HEK293 (cell line): Measurements from ENCODE around the gene MTARC2.

Experiments used
- CTCF ChIA-PET: fragments of 350-600 bp; formaldehyde crosslinking; extraction: SDS; loops from one replicate; lab custom pipeline; 2021; ENCODE audit warnings: antibody characterized with exemption; lab: Yijun Ruan, JAX
- POLR2A ChIA-PET: fragments of 300-600 bp; formaldehyde crosslinking; extraction: SDS; loops from one replicate; lab custom pipeline; 2020; ENCODE audit warnings: antibody characterized with exemption, inconsistent platforms; lab: Yijun Ruan, JAX
- H3K27ac ChIP-seq: fragments of 200-500 bp; sonication (Bioruptor generic); 2 replicates; pipeline ENCODE4 v1.5.1; 2014; ENCODE audit warnings: low read depth, low read length, control low read depth, inconsistent platforms; ENCODE audit errors: extremely low read depth
- H3K36me3 ChIP-seq, 2 experiments: fragments of 200-500 bp in 1 of 2; sonication (Bioruptor generic) in 1 of 2; 1 replicate in 1 of 2; 2 replicates in 1 of 2; pipeline ENCODE4 v1.5.1; 2014 to 2017; ENCODE audit warnings: inconsistent platforms in 2 of 2, low read length in 2 of 2; ENCODE audit not compliant: control insufficient read depth in 2 of 2, insufficient read depth in 1 of 2
- H3K4me1 ChIP-seq: fragments of 200-500 bp; sonication (Bioruptor generic); 2 replicates; pipeline ENCODE4 v1.5.1; 2014; ENCODE audit warnings: mild to moderate bottlenecking, low read length, inconsistent platforms; ENCODE audit not compliant: control insufficient read depth, insufficient read depth
- H3K4me3 ChIP-seq: 2 replicates; pipeline ENCODE4 v1.5.1; 2011; ENCODE audit warnings: low read depth, mild to moderate bottlenecking, control low read depth, low read length, moderate library complexity
- H3K9me3 ChIP-seq: fragments of 200-500 bp; sonication (Bioruptor generic); 2 replicates; pipeline ENCODE4 v1.5.1; 2014; ENCODE audit warnings: low read depth, low read length, inconsistent platforms; ENCODE audit not compliant: control insufficient read depth, insufficient read depth
- BCL11B ChIP-seq: fragments of 450-650 bp; formaldehyde crosslinking; IDR thresholded peaks from 2 replicates; pipeline ENCODE4 v1.5.1; 2016; ENCODE audit warnings: low read depth, missing biosample characterization, missing genetic modification characterization
- FEZF1 ChIP-seq: fragments of 450-650 bp; formaldehyde crosslinking; IDR thresholded peaks from 2 replicates; pipeline ENCODE4 v1.5.1; 2016; ENCODE audit warnings: missing biosample characterization, missing genetic modification characterization
- GLI4 ChIP-seq: fragments of 450-650 bp; formaldehyde crosslinking; IDR thresholded peaks from 2 replicates; pipeline ENCODE4 v1.5.1; 2016; ENCODE audit warnings: missing biosample characterization, missing genetic modification characterization
- IKZF3 ChIP-seq: fragments of 450-650 bp; IDR thresholded peaks from 2 replicates; pipeline ENCODE4 v1.5.0; 2018; ENCODE audit warnings: missing biosample characterization, mild to moderate bottlenecking, missing genetic modification characterization, moderate library complexity
- ZEB2 ChIP-seq: fragments of 450-650 bp; formaldehyde crosslinking; IDR thresholded peaks from 2 replicates; pipeline ENCODE4 v1.5.1; 2016; ENCODE audit warnings: missing biosample characterization, missing genetic modification characterization
- ZNF132 ChIP-seq: fragments of 450-650 bp; formaldehyde crosslinking; IDR thresholded peaks from 2 replicates; pipeline ENCODE4 v1.5.1; 2017; ENCODE audit warnings: missing biosample characterization, missing genetic modification characterization, borderline replicate concordance
- ZNF266 ChIP-seq: fragments of 450-650 bp; formaldehyde crosslinking; IDR thresholded peaks from 2 replicates; pipeline ENCODE4 v1.5.1; 2016; ENCODE audit warnings: missing biosample characterization, missing genetic modification characterization, low read depth
- ZNF335 ChIP-seq: fragments of 450-650 bp; formaldehyde crosslinking; conservative IDR thresholded peaks from 2 replicates; pipeline ENCODE4 v1.5.1; 2016; ENCODE audit warnings: missing biosample characterization, missing genetic modification characterization
- ZNF596 ChIP-seq: fragments of 450-650 bp; IDR thresholded peaks from 2 replicates; pipeline ENCODE4 v1.5.0; 2018; ENCODE audit warnings: missing biosample characterization, mild to moderate bottlenecking, missing genetic modification characterization, moderate library complexity
- ZNF777 ChIP-seq: fragments of 450-650 bp; formaldehyde crosslinking; IDR thresholded peaks from 2 replicates; pipeline ENCODE4 v1.5.1; 2017; ENCODE audit warnings: missing biosample characterization, missing genetic modification characterization, borderline replicate concordance
- ZNF837 ChIP-seq: fragments of 450-650 bp; formaldehyde crosslinking; IDR thresholded peaks from 2 replicates; pipeline ENCODE4 v1.5.1; 2016; ENCODE audit warnings: missing biosample characterization, missing genetic modification characterization
- ZSCAN16 ChIP-seq: fragments of 450-650 bp; formaldehyde crosslinking; IDR thresholded peaks from 2 replicates; pipeline ENCODE4 v1.5.1; 2016; ENCODE audit warnings: missing biosample characterization, missing genetic modification characterization
- TF ChIP-seq, protein P1 (sequence below): fragments of 450-650 bp; formaldehyde crosslinking; IDR thresholded peaks from 2 replicates; pipeline ENCODE4 v1.5.1; 2016; ENCODE audit warnings: missing biosample characterization, missing genetic modification characterization, borderline replicate concordance
- TF ChIP-seq, protein P2 (sequence below): fragments of 450-650 bp; formaldehyde crosslinking; IDR thresholded peaks from 2 replicates; pipeline ENCODE4 v1.5.1; 2016; ENCODE audit warnings: missing biosample characterization, missing genetic modification characterization
- TF ChIP-seq, protein P3 (sequence below): sonication (generic); formaldehyde crosslinking; IDR thresholded peaks from 2 replicates; pipeline ENCODE4 v1.8.1; 2022; ENCODE audit warnings: mild to moderate bottlenecking, moderate library complexity, missing genetic modification reagents

MTARC2 gene

DNA sequence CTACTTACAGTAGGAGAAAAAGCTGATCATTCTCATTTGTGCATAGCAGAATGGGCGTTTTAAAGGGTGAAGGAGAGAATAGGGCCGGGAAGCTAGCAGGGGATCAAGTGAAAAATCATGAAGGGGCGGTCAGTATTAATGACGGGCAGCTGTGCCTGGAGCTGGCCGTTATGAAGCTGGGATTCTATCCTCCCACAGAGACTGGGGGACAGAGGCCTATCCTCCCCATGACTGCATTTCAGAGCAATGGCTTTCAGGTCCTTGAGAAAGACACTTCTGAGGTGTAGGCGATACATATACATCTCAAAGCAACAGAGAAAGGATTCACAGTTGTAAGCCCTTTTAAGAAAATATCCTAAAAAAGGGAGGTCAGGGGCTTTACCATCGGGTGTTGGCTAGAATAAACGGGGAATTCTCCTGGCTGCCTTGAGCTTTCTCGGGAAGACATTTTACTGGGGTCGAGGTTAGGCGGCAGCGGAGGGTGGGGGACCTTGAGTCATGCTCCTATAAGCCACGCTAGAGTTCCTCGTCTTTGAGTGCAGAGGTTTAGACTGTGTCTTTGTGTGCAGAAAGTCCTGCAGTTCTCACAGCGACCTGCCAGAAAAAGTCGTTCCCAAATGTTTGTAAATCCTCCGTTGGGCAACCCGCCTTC is 559 bp upstream of the MTARC2 start (continued):
- TF ChIP-seq, protein P1, sequence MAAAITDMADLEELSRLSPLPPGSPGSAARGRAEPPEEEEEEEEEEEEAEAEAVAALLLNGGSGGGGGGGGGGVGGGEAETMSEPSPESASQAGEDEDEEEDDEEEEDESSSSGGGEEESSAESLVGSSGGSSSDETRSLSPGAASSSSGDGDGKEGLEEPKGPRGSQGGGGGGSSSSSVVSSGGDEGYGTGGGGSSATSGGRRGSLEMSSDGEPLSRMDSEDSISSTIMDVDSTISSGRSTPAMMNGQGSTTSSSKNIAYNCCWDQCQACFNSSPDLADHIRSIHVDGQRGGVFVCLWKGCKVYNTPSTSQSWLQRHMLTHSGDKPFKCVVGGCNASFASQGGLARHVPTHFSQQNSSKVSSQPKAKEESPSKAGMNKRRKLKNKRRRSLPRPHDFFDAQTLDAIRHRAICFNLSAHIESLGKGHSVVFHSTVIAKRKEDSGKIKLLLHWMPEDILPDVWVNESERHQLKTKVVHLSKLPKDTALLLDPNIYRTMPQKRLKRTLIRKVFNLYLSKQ (tag by site-specific recombination), result no peak
- TF ChIP-seq ZEB2 (tag by site-specific recombination), result peak; percentile 66; the same call in 1 of the 2 replicates
- no peak for TF ChIP-seq ZNF596
- TF ChIP-seq ZNF132, result no peak
- TF ChIP-seq FEZF1 (tag by site-specific recombination), result no peak
- 0 out of 2 replicates have a peak, but pooled peaks have one; percentile 5 for TF ChIP-seq GLI4 (tag by site-specific recombination)
- TF ChIP-seq, all 188 proteins: peak for 2

DNA sequence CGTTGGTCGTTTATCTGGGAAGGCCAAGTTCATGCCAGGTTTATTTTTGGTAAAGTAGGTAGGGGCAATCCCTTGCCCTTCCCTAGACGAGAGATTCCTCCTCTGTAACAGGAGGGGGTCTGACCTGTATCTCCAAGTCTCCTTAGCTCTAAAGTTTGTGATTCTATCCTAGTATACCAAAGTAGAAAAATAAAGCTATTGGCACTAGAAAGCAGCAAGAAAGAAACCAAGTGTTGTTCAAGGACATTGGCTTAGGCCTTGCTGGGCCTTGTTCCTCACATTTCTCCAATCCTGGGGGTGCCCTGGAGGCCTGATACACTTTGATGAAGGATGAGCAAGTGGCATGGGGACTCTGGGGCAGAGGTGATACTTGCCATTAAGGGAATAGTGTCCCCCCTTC is 814 bp downstream of the MTARC2 start:
- POLR2A ChIA-PET, result interaction anchor here (0.6 to 2.8 kb wide), 4 partner anchors 16 to 525 kb away, joined by 3 to 19 read pairs (median 6); no protein-coding TSS in a partner anchor
- TF ChIP-seq, protein P2, sequence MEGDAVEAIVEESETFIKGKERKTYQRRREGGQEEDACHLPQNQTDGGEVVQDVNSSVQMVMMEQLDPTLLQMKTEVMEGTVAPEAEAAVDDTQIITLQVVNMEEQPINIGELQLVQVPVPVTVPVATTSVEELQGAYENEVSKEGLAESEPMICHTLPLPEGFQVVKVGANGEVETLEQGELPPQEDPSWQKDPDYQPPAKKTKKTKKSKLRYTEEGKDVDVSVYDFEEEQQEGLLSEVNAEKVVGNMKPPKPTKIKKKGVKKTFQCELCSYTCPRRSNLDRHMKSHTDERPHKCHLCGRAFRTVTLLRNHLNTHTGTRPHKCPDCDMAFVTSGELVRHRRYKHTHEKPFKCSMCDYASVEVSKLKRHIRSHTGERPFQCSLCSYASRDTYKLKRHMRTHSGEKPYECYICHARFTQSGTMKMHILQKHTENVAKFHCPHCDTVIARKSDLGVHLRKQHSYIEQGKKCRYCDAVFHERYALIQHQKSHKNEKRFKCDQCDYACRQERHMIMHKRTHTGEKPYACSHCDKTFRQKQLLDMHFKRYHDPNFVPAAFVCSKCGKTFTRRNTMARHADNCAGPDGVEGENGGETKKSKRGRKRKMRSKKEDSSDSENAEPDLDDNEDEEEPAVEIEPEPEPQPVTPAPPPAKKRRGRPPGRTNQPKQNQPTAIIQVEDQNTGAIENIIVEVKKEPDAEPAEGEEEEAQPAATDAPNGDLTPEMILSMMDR (tag by site-specific recombination), result no peak
- TF ChIP-seq ZNF837 (tag by site-specific recombination), result no peak
- peak; percentile 6; the same call in 1 of the 2 replicates for TF ChIP-seq ZNF335 (tag by site-specific recombination)
- no peak for TF ChIP-seq BCL11B (tag by site-specific recombination)
- TF ChIP-seq ZSCAN16, result no peak
- TF ChIP-seq, protein P3, sequence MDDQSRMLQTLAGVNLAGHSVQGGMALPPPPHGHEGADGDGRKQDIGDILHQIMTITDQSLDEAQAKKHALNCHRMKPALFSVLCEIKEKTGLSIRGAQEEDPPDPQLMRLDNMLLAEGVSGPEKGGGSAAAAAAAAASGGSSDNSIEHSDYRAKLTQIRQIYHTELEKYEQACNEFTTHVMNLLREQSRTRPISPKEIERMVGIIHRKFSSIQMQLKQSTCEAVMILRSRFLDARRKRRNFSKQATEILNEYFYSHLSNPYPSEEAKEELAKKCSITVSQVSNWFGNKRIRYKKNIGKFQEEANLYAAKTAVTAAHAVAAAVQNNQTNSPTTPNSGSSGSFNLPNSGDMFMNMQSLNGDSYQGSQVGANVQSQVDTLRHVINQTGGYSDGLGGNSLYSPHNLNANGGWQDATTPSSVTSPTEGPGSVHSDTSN (CRISPR knock-in tag), result no peak
- TF ChIP-seq ZNF266 (tag by site-specific recombination), result no peak
- TF ChIP-seq, all 188 proteins: peak for 1
- H3K27ac ChIP-seq, result peak overlapping the region; percentile 86; the same call in 1 of the 2 replicates
- no peaks in the 10 kb centered on the region for H3K9me3 ChIP-seq
- H3K4me3 ChIP-seq, result peak overlapping the region; percentile 71
- CTCF ChIA-PET, result interaction anchor here (0.7 to 5.1 kb wide), 4 partner anchors 15 to 387 kb away, joined by 3 to 32 read pairs (median 8); no protein-coding TSS in a partner anchor
- H3K4me1 ChIP-seq, result 0 out of 2 replicates have a peak, but pooled peaks cover 10% of the 10 kb centered on the region
- H3K36me3 ChIP-seq, result peaks cover 0 to under 1% of the 10 kb centered on the region in 2 experiments; a peak in 1 of 3 replicates

DNA sequence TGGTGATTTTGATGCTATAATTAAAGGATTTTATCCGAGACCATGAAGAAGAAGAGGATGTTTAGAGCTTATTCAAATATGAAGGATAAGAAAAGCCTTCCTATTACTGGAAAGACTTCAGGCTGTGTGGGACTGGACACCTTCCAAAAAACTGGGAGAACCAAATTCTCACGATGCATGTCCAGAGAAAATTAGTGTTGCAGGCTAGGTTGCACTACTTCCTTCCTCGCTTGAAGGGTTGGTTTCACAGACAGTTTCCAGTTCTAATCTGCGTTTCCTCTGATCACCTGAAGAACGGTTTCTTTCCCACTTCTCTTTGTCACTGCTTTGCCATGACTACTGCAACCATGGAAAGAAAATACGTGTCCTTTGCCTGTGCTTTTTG is 2.0 kb downstream of the MTARC2 start:
- peaks cover under 1 to 13% of the 10 kb centered on the region in 2 experiments; a peak in 2 of 3 replicates for H3K36me3 ChIP-seq
- POLR2A ChIA-PET, result no interaction called here
- no peak overlapping the region for H3K4me3 ChIP-seq
- 0 out of 2 replicates have a peak, but pooled peaks cover 10% of the 10 kb centered on the region for H3K4me1 ChIP-seq
- H3K27ac ChIP-seq, result no peak overlapping the region
- CTCF ChIA-PET, result interaction anchor here (1.2 to 5.1 kb wide), 3 partner anchors 16 to 54 kb away, joined by 4 to 32 read pairs (median 4); no protein-coding TSS in a partner anchor
- TF ChIP-seq IKZF3 (tag by site-specific recombination) (0 out of 2 replicates have a peak, but pooled peaks have one; percentile 6), ZNF777 (tag by site-specific recombination) (no peak)
- H3K9me3 ChIP-seq, result no peaks in the 10 kb centered on the region
